NCI-H2227 (cell line): ENCODE results near the gene C1QL4.
A peak's percentile ranks its signal among the peaks of the same experiment; 100 is the strongest.
"Not testable (repeated sequence)": the region's sequence is repeated elsewhere in the genome, so short reads cannot be mapped to it uniquely, and the experiment has no call there.

Experiments used
- DNase-seq: peaks from one replicate; lab custom pipeline; 2025; ENCODE audit not compliant: unreplicated experiment; lab: John Stamatoyannopoulos, UW

Gene C1QL4

GRCh38 chr12:49334681-49335080 lies 2.3 kb downstream of the C1QL4 start:
- no peak for DNase-seq

- DNase-seq = no peak
Observed at GRCh38 chr12:49334226-49334625, 2.8 kb downstream of the C1QL4 start.

GRCh38 chr12:49333778-49334177 lies 3.2 kb downstream of the C1QL4 start:
- not testable (repeated sequence) for DNase-seq

- no peak for DNase-seq
Observed at GRCh38 chr12:49332891-49333371, 4.1 kb downstream of the C1QL4 start.

- no peak for DNase-seq
Observed at GRCh38 chr12:49332441-49332861, 4.5 kb downstream of the C1QL4 start.

- peak; percentile 69 for DNase-seq
Observed at GRCh38 chr12:49331380-49332222, 5.4 kb downstream of the C1QL4 start.

GRCh38 chr12:49330631-49331379 lies 6.2 kb downstream of the C1QL4 start:
- no peak for DNase-seq

GRCh38 chr12:49330032-49330619 lies 6.9 kb downstream of the C1QL4 start:
- DNase-seq = no peak

- no peak for DNase-seq
Observed at GRCh38 chr12:49328816-49329215, 8.2 kb downstream of the C1QL4 start.

GRCh38 chr12:49327887-49328286 lies 9.1 kb downstream of the C1QL4 start:
- DNase-seq = no peak

GRCh38 chr12:49327368-49327767 lies 9.6 kb downstream of the C1QL4 start:
- no peak for DNase-seq

GRCh38 chr12:49325606-49326005 lies 11.4 kb downstream of the C1QL4 start:
- no peak for DNase-seq

- DNase-seq = no peak
Observed at GRCh38 chr12:49323524-49324097, 13.4 kb downstream of the C1QL4 start.

GRCh38 chr12:49322708-49323523 lies 14.1 kb downstream of the C1QL4 start, which contains the start of gene TROAP:
TSS of gene TROAP (plus strand) at chr12:49323255. CDS start at chr12:49323609, 354 bp downstream.
- peak; percentile 97 for DNase-seq

GRCh38 chr12:49322367-49322707 lies 14.7 kb downstream of the C1QL4 start:
- DNase-seq = no peak

GRCh38 chr12:49320411-49321103 lies 16.4 kb downstream of the C1QL4 start:
- not testable (repeated sequence) for DNase-seq

GRCh38 chr12:49317118-49317517 lies 19.9 kb downstream of the C1QL4 start:
- not testable (repeated sequence) for DNase-seq

GRCh38 chr12:49314811-49315210 lies 22.2 kb downstream of the C1QL4 start:
- DNase-seq = no peak

- DNase-seq = not testable (repeated sequence)
Observed at GRCh38 chr12:49310451-49311000, 26.5 kb downstream of the C1QL4 start.
